OCI-LY7 (cell line): Measurements from ENCODE around the gene ARRB1. TPM values are rescaled to one million over a fixed set of nuclear protein-coding genes. Genes with fewer than 3 reads are reported as not detected.

Experiments used
- BruUV-seq: library from RNA; stranded (reverse); fragments of 400-500 nt; replicated peaks from 2 replicates; lab custom pipeline; 2021; lab: Mats Ljungman, UMichigan
- CTCF ChIA-PET: fragments of 300-600 bp; sonication (Branson Sonifier 250); formaldehyde crosslinking; loops from one replicate; lab custom pipeline; 2022; ENCODE audit warnings: antibody characterized with exemption; ENCODE audit not compliant: unreplicated experiment; lab: Charles Lee
- POLR2A ChIA-PET: fragments of 300-600 bp; sonication (Branson Sonifier 250); formaldehyde crosslinking; loops from one replicate; lab custom pipeline; 2022; ENCODE audit warnings: antibody characterized with exemption; lab: Charles Lee
- DNase-seq: peaks from one replicate; pipeline ENCODE4 v3.0.0-alpha.2; 2015; ENCODE audit warnings: low spot score
- H2AFZ ChIP-seq: fragments of 200-600 bp; sonication (generic), shearing (Covaris generic); 2 replicates; pipeline ENCODE4 v1.6.1; 2014; ENCODE audit warnings: mild to moderate bottlenecking, antibody characterized with exemption, low read length, moderate library complexity
- H3K27ac ChIP-seq: fragments of 200-600 bp; sonication (generic); 2 replicates; pipeline ENCODE4 v1.5.1; 2014; ENCODE audit warnings: mixed run types, low read depth, mild to moderate bottlenecking, moderate library complexity, low read length, inconsistent platforms; ENCODE audit not compliant: poor library complexity, severe bottlenecking
- H3K36me3 ChIP-seq: fragments of 200-600 bp; sonication (generic); 2 replicates; pipeline ENCODE4 v1.6.1; 2014; ENCODE audit warnings: mild to moderate bottlenecking, antibody characterized with exemption, low read length, moderate library complexity, mixed read lengths; ENCODE audit not compliant: insufficient read depth
- H3K4me1 ChIP-seq: fragments of 200-600 bp; sonication (generic); 2 replicates; pipeline ENCODE4 v1.5.1; 2014; ENCODE audit warnings: mild to moderate bottlenecking, low read length; ENCODE audit not compliant: insufficient read depth, poor library complexity, severe bottlenecking
- H3K4me2 ChIP-seq: fragments of 200-600 bp; sonication (generic); 2 replicates; pipeline ENCODE4 v1.6.1; 2014; ENCODE audit warnings: mild to moderate bottlenecking, low read length
- H3K4me3 ChIP-seq: fragments of 200-600 bp; sonication (generic); 2 replicates; pipeline ENCODE4 v1.5.1; 2014; ENCODE audit warnings: mild to moderate bottlenecking, low read depth, low read length; ENCODE audit not compliant: poor library complexity, severe bottlenecking
- H3K79me2 ChIP-seq: fragments of 200-600 bp; sonication (generic); 2 replicates; pipeline ENCODE4 v1.6.1; 2016; ENCODE audit warnings: low read depth, mild to moderate bottlenecking, low read length, moderate library complexity, mixed read lengths; ENCODE audit not compliant: insufficient read depth
- H3K9me2 ChIP-seq: fragments of 200-600 bp; sonication (generic); 2 replicates; pipeline ENCODE4 v1.6.1; 2016; ENCODE audit warnings: mild to moderate bottlenecking, low read length, mixed read lengths; ENCODE audit not compliant: insufficient read depth
- H3K9me3 ChIP-seq: fragments of 200-600 bp; sonication (generic); 2 replicates; pipeline ENCODE4 v1.6.1; 2014; ENCODE audit warnings: mild to moderate bottlenecking, mixed run types, low read length, mixed read lengths
- H4K20me1 ChIP-seq: fragments of 200-600 bp; sonication (generic); 2 replicates; pipeline ENCODE4 v1.6.1; 2014; ENCODE audit warnings: mild to moderate bottlenecking, antibody characterized with exemption, low read length, moderate library complexity, mixed read lengths; ENCODE audit not compliant: insufficient read depth
- CTCF ChIP-seq: fragments of 200-600 bp; sonication (generic); conservative IDR thresholded peaks from 2 replicates; pipeline ENCODE4 v1.5.1; 2014; ENCODE audit warnings: mild to moderate bottlenecking, antibody characterized with exemption, low read length, moderate library complexity, mixed read lengths
- EZH2phosphoT487 ChIP-seq: fragments of 200-600 bp; sonication (generic); IDR thresholded peaks from 2 replicates; pipeline ENCODE4 v1.6.1; 2018; ENCODE audit warnings: low read depth, borderline replicate concordance, mild to moderate bottlenecking, mixed run types, antibody characterized with exemption, low read length, moderate library complexity, mixed read lengths
- intact Hi-C: fragments of 100-400 bp; cut with micrococcal nuclease; formaldehyde crosslinking; loops from one replicate; pipeline ENCODE4 v1.10.0; 2022; ENCODE audit not compliant: unreplicated experiment
- total RNA-seq, 2 experiments: library from RNA; depleted of rRNA in 1 of 2; stranded (reverse); fragments of >200 nt in 1 of 2; shearing (Covaris generic) in 1 of 2; gene quantifications; 2 replicates each; pipeline ENCODE4 v1.2.3, GENCODE V29; 2014 to 2022

ARRB1 gene
- total RNA-seq, 2 experiments from 2014 or later = not detected

DNA sequence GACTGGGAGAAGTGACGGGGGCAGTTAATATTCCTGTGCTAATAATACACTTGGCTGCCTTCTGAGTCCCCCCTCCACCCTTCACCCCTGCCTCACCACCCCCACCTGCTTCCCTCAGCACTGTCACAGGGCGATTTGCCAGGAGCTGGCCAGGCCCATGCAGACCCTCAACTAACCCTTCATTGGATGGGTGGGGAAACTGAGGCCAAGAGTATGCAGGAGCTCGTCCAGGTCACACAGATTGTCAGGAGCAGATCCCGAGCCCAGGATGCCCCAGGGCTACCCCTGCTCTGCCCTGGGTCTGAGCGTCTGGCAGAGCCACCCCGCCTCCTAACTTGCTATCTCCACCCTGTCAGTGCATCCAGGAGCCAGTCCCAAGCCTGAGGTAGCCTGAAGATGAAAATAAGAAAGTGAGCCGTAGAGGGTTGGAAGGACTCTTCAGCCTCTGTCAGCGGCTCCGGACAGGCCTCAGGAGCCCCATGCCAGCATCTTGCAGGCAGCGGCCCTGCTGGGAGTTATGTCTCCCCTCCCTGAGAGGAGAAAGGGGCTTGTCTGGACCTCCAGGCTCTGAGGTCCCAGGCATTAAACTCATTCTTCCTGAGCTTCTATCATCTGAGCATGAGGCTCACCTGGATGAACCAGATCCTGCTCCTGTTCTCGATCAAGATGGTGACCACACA, 104.7 kb downstream of the ARRB1 start:
- POLR2A ChIA-PET = interaction anchor here (0.6 kb wide), 1 partner anchor 301 kb away, joined by 4 read pairs; no protein-coding TSS in a partner anchor
- no peak overlapping the region for H3K4me2 ChIP-seq
- H3K36me3 ChIP-seq = no peaks in the 10 kb centered on the region
- intact Hi-C loops = loop anchor here (5.0 kb wide), 2 partner anchors 40 to 545 kb away; no protein-coding TSS in a partner anchor
- CTCF ChIA-PET = interaction anchor here (2.4 kb wide), 1 partner anchor 105 kb away, joined by 19 read pairs; no protein-coding TSS in a partner anchor
- H4K20me1 ChIP-seq = no peaks in the 10 kb centered on the region
- H3K4me1 ChIP-seq = no peaks in the 10 kb centered on the region
- no peak overlapping the region for H3K4me3 ChIP-seq
- no peak for DNase-seq
- no TSS peak for BruUV-seq
- no peaks in the 10 kb centered on the region for H3K9me3 ChIP-seq
- no peaks in the 10 kb centered on the region for H3K9me2 ChIP-seq
- no peak overlapping the region for H2AFZ ChIP-seq
- H3K79me2 ChIP-seq = no peaks in the 10 kb centered on the region
- no peak overlapping the region for H3K27ac ChIP-seq
- no peak for TF ChIP-seq CTCF
- TF ChIP-seq EZH2phosphoT487 = no peak

DNA sequence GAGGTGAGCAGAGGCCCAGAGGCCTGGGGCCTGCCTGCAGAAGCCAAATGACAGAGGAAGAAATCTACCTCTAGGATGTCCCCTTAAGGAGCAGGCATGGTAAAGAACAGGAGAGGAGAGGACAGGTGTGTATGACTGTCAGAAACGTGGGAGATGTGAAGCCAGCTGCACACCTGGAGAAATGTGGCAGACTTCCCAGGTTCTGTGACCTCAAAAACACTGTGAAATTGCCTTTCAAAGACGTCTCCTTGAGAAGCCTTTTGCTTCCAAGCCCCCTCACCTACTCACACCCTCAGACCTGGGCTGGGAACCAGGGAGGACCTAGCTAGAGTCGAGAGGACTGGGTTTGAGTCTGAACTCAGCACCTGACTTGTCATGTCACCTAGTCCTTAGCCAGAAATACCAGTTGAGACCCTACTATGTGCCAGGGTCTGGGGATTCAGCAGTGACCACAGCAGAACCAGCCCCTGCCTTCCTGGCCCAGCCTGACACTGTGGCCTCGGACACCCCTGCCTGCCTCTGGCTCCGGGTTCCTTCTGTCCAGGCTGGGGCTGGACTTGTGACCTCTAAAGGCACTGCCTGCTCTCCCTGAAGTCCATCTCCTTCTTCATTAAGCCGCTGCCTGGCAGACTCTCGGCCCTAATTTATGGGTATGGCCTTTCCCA, 105.3 kb downstream of the ARRB1 start:
- no TSS peak for BruUV-seq
- H2AFZ ChIP-seq = no peak overlapping the region
- TF ChIP-seq EZH2phosphoT487 = no peak
- no peak for TF ChIP-seq CTCF
- CTCF ChIA-PET = no interaction called here
- no peak overlapping the region for H3K4me2 ChIP-seq
- POLR2A ChIA-PET = no interaction called here
- no peak overlapping the region for H3K4me3 ChIP-seq
- no peaks in the 10 kb centered on the region for H3K36me3 ChIP-seq
- no peaks in the 10 kb centered on the region for H3K79me2 ChIP-seq
- H3K4me1 ChIP-seq = no peaks in the 10 kb centered on the region
- no peak overlapping the region for H3K27ac ChIP-seq
- no peaks in the 10 kb centered on the region for H3K9me2 ChIP-seq
- DNase-seq = no peak
- intact Hi-C loops = loop anchor here (5.0 kb wide), 2 partner anchors 39 to 544 kb away; no protein-coding TSS in a partner anchor
- no peaks in the 10 kb centered on the region for H3K9me3 ChIP-seq
- H4K20me1 ChIP-seq = no peaks in the 10 kb centered on the region
